PC-3 (cell line): ENCODE measurements around the gene ZNF708.

Experiments used
- CTCF ChIP-seq: fragments of 300-600 bp; sonication (generic); conservative IDR thresholded peaks from 2 replicates; pipeline ENCODE4 v1.5.1; 2017; ENCODE audit warnings: antibody characterized with exemption, low read depth, mild to moderate bottlenecking, low read length
- EZH2 ChIP-seq: fragments of 300-600 bp; sonication (generic); IDR thresholded peaks from one replicate; pipeline ENCODE4 v1.6.1; 2017; ENCODE audit warnings: antibody characterized with exemption, mild to moderate bottlenecking, low read length; ENCODE audit not compliant: unreplicated experiment

- no peak for TF ChIP-seq CTCF
- TF ChIP-seq EZH2, result no peak
These were observed 23.6 kb upstream of the ZNF708 start for GRCh38 chr19:21352830-21353229.
